WTC11 (cell line): ENCODE results near the gene TCP1. TPM values are rescaled to one million over a fixed set of nuclear protein-coding genes. Genes with fewer than 3 reads are reported as not detected.

Experiments used
- ATAC-seq: fragments of 200-7000 bp; cut with Tn5 transposase; 2 replicates; pipeline ENCODE4 v1.10.0; 2021; ENCODE audit warnings: mild to moderate bottlenecking, moderate library complexity
- CTCF ChIA-PET: fragments of 300-600 bp; sonication (Branson Sonifier 250); formaldehyde crosslinking; loops from one replicate; lab custom pipeline; 2021; ENCODE audit warnings: antibody characterized with exemption; lab: Charles Lee
- POLR2A ChIA-PET: fragments of 350-600 bp; sonication (Branson Sonifier 250); formaldehyde crosslinking; loops from one replicate; lab custom pipeline; 2021; ENCODE audit warnings: antibody characterized with exemption; lab: Charles Lee
- DNase-seq: peaks from one replicate; pipeline ENCODE4 v3.0.0; 2021; ENCODE audit warnings: low spot score
- H3K27ac Mint-ChIP-seq: 2 replicates; pipeline ENCODE4 v1.8.0; 2021; ENCODE audit warnings: mixed read lengths
- H3K27me3 Mint-ChIP-seq: 2 replicates; pipeline ENCODE4 v1.8.0; 2021; ENCODE audit warnings: low read depth, mild to moderate bottlenecking, moderate library complexity, mixed read lengths
- H3K36me3 Mint-ChIP-seq: 2 replicates; pipeline ENCODE4 v1.8.0; 2021; ENCODE audit warnings: mixed read lengths
- H3K4me1 Mint-ChIP-seq: 2 replicates; pipeline ENCODE4 v1.8.0; 2022; ENCODE audit warnings: mixed read lengths
- H3K4me3 Mint-ChIP-seq: 2 replicates; pipeline ENCODE4 v1.8.0; 2021; ENCODE audit warnings: mild to moderate bottlenecking, moderate library complexity, mixed read lengths
- H3K9me3 Mint-ChIP-seq: 2 replicates; pipeline ENCODE4 v1.8.0; 2021; ENCODE audit warnings: mixed read lengths
- CBFB ChIP-seq: sonication (generic); formaldehyde crosslinking; IDR thresholded peaks from 2 replicates; pipeline ENCODE4 v1.8.1; 2022; ENCODE audit warnings: mild to moderate bottlenecking, low read depth, missing genetic modification reagents
- GABPB1 ChIP-seq: sonication (generic); formaldehyde crosslinking; IDR thresholded peaks from 2 replicates; pipeline ENCODE4 v1.8.1; 2023; ENCODE audit warnings: mild to moderate bottlenecking, missing genetic modification reagents
- KAT7 ChIP-seq: sonication (generic); formaldehyde crosslinking; IDR thresholded peaks from 2 replicates; pipeline ENCODE4 v1.8.1; 2023; ENCODE audit warnings: missing genetic modification reagents, mild to moderate bottlenecking, borderline replicate concordance
- MLX ChIP-seq: sonication (generic); formaldehyde crosslinking; IDR thresholded peaks from 2 replicates; pipeline ENCODE4 v1.8.1; 2023; ENCODE audit warnings: mild to moderate bottlenecking, missing genetic modification reagents, moderate library complexity
- NFATC4 ChIP-seq: fragments of 250-450 bp; sonication (Bioruptor Pico); IDR thresholded peaks from 2 replicates; pipeline ENCODE4 v1.9.0; 2021; ENCODE audit warnings: mild to moderate bottlenecking
- NFE2L1 ChIP-seq: sonication (generic); formaldehyde crosslinking; IDR thresholded peaks from 2 replicates; pipeline ENCODE4 v1.8.1; 2023; ENCODE audit warnings: missing genetic modification reagents
- STAT6 ChIP-seq: sonication (generic); formaldehyde crosslinking; conservative IDR thresholded peaks from 2 replicates; pipeline ENCODE4 v1.8.1; 2023; ENCODE audit warnings: mild to moderate bottlenecking, low read depth, missing genetic modification reagents, moderate library complexity
- ZNF121 ChIP-seq: sonication (generic); formaldehyde crosslinking; IDR thresholded peaks from 2 replicates; pipeline ENCODE4 v1.8.0; 2023; ENCODE audit warnings: missing genetic modification reagents
- ZNF317 ChIP-seq: sonication (generic); formaldehyde crosslinking; IDR thresholded peaks from 2 replicates; pipeline ENCODE4 v1.8.1; 2023; ENCODE audit warnings: low read depth, mild to moderate bottlenecking, moderate library complexity, missing genetic modification reagents, borderline replicate concordance
- ZNF423 ChIP-seq: fragments of 250-450 bp; sonication (Bioruptor Pico); IDR thresholded peaks from 2 replicates; pipeline ENCODE4 v2.1.2; 2022; ENCODE audit warnings: mild to moderate bottlenecking, moderate library complexity
- ZSCAN18 ChIP-seq: fragments of 250-450 bp; sonication (Bioruptor Pico); IDR thresholded peaks from 2 replicates; pipeline ENCODE4 v2.1.2; 2022; ENCODE audit warnings: mild to moderate bottlenecking, moderate library complexity
- total RNA-seq: library from RNA; stranded (reverse); gene quantifications from 3 replicates; pipeline ENCODE4 v1.2.3, GENCODE V29; 2021
- TF ChIP-seq, protein P1 (sequence below): sonication (generic); formaldehyde crosslinking; IDR thresholded peaks from 2 replicates; pipeline ENCODE4 v1.8.1; 2023; ENCODE audit warnings: mild to moderate bottlenecking, moderate library complexity, missing genetic modification reagents
- TF ChIP-seq, protein P2 (sequence below): fragments of 250-450 bp; sonication (Bioruptor Pico); IDR thresholded peaks from 2 replicates; pipeline ENCODE4 v1.9.0; 2021; ENCODE audit warnings: mild to moderate bottlenecking
- TF ChIP-seq, protein P3 (sequence below): fragments of 250-450 bp; sonication (Bioruptor Pico); IDR thresholded peaks from 2 replicates; pipeline ENCODE4 v1.8.0; 2021; ENCODE audit warnings: mild to moderate bottlenecking

TCP1 gene
- total RNA-seq, 1 experiment from 2014 or later = 388 TPM

DNA sequence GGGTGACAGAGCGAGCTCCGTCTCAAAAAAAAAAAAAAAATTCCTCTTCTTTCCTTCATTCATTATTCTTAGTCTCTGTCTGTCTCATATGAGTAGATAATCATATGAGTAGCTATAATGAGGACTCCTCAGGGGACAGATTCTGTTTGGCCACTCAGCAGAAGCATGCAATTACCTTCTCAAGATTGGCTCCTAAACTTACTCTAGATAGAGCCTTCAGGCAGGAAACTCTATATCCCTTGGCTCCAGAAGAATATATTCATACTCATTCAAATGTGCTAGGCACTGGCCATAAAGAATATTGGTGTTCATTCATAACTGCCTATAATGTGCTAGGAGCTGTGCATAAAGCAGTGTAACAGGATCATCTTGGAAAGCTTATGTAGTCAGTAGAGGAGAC is 29.8 kb downstream of the TCP1 start:
- DNase-seq (no peak), ATAC-seq (no peak)
- peak overlapping the region; percentile 2; the same call in 1 of the 2 replicates for H3K4me3 Mint-ChIP-seq
- peaks cover 56% of the 10 kb centered on the region for H3K36me3 Mint-ChIP-seq
- H3K27me3 Mint-ChIP-seq = no peaks in the 10 kb centered on the region; the same call in 1 of the 2 replicates
- CTCF ChIA-PET = no interaction called here
- POLR2A ChIA-PET = interaction anchor here (0.7 to 2.2 kb wide), 3 partner anchors 29 to 33 kb away, joined by 3 to 10 read pairs (median 4); partner anchors contain the start of gene WTAP
- no peaks in the 10 kb centered on the region for H3K9me3 Mint-ChIP-seq
- peak overlapping the region; percentile 85 for H3K27ac Mint-ChIP-seq
- peaks cover 32% of the 10 kb centered on the region for H3K4me1 Mint-ChIP-seq
- TF ChIP-seq ZNF423 (CRISPR knock-in tag) = no peak
- TF ChIP-seq NFATC4 (CRISPR knock-in tag) = 0 out of 2 replicates have a peak, but pooled peaks have one; percentile 28

DNA sequence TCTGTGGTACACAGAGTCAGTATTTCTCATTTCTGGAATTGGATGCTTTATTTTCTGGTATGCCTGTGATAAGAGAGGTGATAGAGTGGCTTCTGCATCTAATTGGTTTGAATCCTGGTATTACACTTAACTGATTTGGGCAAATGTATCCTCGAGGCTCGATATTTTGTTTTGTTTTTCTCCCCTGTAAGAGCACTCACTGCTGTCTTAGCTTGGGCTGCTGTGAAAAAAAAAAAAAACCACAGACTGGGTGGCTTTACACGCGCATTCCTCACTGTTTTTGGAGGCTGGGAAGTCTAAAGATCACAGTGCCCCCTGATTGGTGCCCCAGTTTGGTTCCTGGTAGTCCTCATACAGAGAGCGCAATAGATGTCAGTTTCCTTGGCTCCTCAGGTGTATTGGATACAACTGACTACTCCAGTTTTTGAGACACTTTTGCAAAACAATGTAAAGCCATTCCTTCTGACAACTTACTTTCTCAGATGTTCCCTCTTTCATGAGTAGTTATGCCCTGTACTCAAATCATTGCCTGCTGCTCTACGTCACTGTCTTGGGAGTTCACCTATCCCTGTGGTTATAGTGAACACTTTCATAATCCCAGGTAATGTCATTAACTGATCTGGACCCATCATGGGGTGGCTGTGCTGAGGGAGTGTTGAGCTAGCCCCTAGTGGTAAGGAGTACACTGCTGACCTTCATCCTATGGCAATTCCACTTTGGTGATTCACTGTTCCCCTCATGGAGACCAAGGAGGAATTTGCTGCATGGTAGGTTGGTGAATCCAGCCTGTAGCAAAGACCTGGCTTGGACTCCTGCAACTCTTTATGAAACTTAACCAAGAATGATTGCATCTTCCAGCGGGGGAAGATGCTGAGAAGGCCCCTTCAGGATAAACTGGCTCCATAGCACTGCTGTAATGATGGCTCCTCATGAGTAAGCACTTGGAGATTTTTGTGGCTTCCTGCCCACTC is 31.1 kb downstream of the TCP1 start:
- Mint-ChIP-seq H3K4me3 (no peak overlapping the region), H3K36me3 (peaks cover 61% of the 10 kb centered on the region), H3K4me1 (peaks cover 31% of the 10 kb centered on the region), H3K27me3 (no peaks in the 10 kb centered on the region; the same call in 1 of the 2 replicates), H3K27ac (peak overlapping the region; percentile 95), H3K9me3 (no peaks in the 10 kb centered on the region)
- CTCF ChIA-PET = interaction anchor here (0.5 to 0.7 kb wide), 2 partner anchors 66 to 1243 kb away, joined by 3 to 4 read pairs; no protein-coding TSS in a partner anchor
- TF ChIP-seq, protein P1, sequence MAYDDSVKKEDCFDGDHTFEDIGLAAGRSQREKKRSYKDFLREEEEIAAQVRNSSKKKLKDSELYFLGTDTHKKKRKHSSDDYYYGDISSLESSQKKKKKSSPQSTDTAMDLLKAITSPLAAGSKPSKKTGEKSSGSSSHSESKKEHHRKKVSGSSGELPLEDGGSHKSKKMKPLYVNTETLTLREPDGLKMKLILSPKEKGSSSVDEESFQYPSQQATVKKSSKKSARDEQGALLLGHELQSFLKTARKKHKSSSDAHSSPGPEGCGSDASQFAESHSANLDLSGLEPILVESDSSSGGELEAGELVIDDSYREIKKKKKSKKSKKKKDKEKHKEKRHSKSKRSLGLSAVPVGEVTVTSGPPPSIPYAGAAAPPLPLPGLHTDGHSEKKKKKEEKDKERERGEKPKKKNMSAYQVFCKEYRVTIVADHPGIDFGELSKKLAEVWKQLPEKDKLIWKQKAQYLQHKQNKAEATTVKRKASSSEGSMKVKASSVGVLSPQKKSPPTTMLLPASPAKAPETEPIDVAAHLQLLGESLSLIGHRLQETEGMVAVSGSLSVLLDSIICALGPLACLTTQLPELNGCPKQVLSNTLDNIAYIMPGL (CRISPR knock-in tag) = no peak
- TF ChIP-seq GABPB1 (CRISPR knock-in tag) (no peak), KAT7 (CRISPR knock-in tag) (no peak)
- TF ChIP-seq, protein P2, sequence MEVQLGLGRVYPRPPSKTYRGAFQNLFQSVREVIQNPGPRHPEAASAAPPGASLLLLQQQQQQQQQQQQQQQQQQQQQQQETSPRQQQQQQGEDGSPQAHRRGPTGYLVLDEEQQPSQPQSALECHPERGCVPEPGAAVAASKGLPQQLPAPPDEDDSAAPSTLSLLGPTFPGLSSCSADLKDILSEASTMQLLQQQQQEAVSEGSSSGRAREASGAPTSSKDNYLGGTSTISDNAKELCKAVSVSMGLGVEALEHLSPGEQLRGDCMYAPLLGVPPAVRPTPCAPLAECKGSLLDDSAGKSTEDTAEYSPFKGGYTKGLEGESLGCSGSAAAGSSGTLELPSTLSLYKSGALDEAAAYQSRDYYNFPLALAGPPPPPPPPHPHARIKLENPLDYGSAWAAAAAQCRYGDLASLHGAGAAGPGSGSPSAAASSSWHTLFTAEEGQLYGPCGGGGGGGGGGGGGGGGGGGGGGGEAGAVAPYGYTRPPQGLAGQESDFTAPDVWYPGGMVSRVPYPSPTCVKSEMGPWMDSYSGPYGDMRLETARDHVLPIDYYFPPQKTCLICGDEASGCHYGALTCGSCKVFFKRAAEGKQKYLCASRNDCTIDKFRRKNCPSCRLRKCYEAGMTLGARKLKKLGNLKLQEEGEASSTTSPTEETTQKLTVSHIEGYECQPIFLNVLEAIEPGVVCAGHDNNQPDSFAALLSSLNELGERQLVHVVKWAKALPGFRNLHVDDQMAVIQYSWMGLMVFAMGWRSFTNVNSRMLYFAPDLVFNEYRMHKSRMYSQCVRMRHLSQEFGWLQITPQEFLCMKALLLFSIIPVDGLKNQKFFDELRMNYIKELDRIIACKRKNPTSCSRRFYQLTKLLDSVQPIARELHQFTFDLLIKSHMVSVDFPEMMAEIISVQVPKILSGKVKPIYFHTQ (CRISPR knock-in tag) = no peak
- no peak for ATAC-seq
- DNase-seq = no peak
- POLR2A ChIA-PET = no interaction called here

GRCh38 chr6:159756508-159756907 is 32.9 kb downstream of the TCP1 start:
- Mint-ChIP-seq H3K36me3 (peaks cover 66% of the 10 kb centered on the region), H3K9me3 (no peaks in the 10 kb centered on the region), H3K27me3 (no peaks in the 10 kb centered on the region; the same call in 1 of the 2 replicates), H3K27ac (no peak overlapping the region; the same call in 1 of the 2 replicates), H3K4me1 (peaks cover 24% of the 10 kb centered on the region), H3K4me3 (no peak overlapping the region)
- POLR2A ChIA-PET = no interaction called here
- no peak for DNase-seq
- ATAC-seq = no peak
- CTCF ChIA-PET = no interaction called here
- TF ChIP-seq, protein P2 (CRISPR knock-in tag) = no peak; the same call in 1 of the 2 replicates
- TF ChIP-seq CBFB (CRISPR knock-in tag) = no peak
- TF ChIP-seq, protein P3, sequence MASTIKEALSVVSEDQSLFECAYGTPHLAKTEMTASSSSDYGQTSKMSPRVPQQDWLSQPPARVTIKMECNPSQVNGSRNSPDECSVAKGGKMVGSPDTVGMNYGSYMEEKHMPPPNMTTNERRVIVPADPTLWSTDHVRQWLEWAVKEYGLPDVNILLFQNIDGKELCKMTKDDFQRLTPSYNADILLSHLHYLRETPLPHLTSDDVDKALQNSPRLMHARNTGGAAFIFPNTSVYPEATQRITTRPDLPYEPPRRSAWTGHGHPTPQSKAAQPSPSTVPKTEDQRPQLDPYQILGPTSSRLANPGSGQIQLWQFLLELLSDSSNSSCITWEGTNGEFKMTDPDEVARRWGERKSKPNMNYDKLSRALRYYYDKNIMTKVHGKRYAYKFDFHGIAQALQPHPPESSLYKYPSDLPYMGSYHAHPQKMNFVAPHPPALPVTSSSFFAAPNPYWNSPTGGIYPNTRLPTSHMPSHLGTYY = no peak
- no peak for TF ChIP-seq GABPB1 (CRISPR knock-in tag)
- no peak for TF ChIP-seq ZNF121 (CRISPR knock-in tag)
- no peak for TF ChIP-seq NFE2L1
- no peak for TF ChIP-seq ZNF317 (CRISPR knock-in tag)
- TF ChIP-seq STAT6 (CRISPR knock-in tag) = no peak
- no peak for TF ChIP-seq NFATC4 (CRISPR knock-in tag)
- no peak for TF ChIP-seq MLX (CRISPR knock-in tag)
- no peak for TF ChIP-seq ZSCAN18 (CRISPR knock-in tag)
